B cell (primary cell): ENCODE results near the gene DOCK7.

Experiments
- CTCF ChIP-seq: fragments of 200-600 bp; IDR thresholded peaks from one replicate; pipeline ENCODE4 v1.8.0; 2022; ENCODE audit warnings: antibody characterized with exemption, mild to moderate bottlenecking
- EZH2 ChIP-seq: IDR thresholded peaks from 2 replicates; pipeline ENCODE4 v1.6.1; 2012; ENCODE audit warnings: borderline replicate concordance, low read depth, mild to moderate bottlenecking, moderate library complexity, low read length; ENCODE audit not compliant: insufficient read depth, poor library complexity, severe bottlenecking

DNA sequence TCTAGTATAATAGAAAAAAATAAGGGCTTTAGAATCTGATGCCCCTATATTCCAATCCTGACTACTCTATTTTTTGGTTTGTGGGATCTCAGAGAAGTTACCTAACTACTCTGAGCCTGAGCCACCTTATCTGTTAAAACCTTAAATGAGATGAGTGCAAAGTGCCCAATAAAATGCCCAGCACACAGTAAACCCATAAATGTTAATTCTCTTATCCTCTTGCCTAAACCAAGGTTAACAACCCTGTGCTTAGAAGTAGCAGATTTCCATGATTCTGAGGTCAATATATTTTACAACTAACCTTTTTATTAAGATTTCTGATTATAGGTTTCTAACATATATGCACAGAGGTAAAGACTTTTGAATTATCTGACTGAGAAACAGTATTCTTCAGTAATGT, 35.8 kb downstream of the DOCK7 start:
- no peak for TF ChIP-seq CTCF
- no peak for TF ChIP-seq EZH2
